Measurements from ENCODE around the gene ISYNA1. TPM values are rescaled to one million over a fixed set of nuclear protein-coding genes. Genes with fewer than 3 reads are reported as not detected.

The ISYNA1 gene
- total RNA-seq, 2 donors from 2014 or later, result 29.2 to 44.6 TPM

- ATAC-seq (no peak), DNase-seq (no peak)
- intact Hi-C loops (cut with DNase I), result loop anchor here (5.0 to 10.0 kb wide), 2 partner anchors 38 to 115 kb away; partner anchors contain the start of gene IQCN (in 1 of the 2)
Measured at GRCh38 chr19:18390065-18390907, 47.6 kb downstream of the ISYNA1 start.

DNA sequence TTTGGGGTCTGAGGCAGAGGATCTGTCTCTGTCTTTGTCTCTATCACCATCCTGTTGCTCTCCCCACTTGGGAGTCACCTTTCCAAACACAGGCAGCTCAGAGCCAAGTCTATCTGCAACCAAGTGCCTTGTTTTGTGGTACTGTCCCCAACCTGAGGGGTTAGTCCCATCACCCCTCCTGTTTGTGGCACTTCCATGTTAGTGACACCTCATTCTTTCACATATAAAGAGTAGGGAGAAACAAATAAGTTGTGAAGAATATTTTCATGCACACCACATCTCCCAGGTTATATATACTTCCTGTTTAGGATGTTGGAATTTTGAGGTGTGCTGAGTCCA is 48.2 kb downstream of the ISYNA1 start:
- ATAC-seq (no peak), DNase-seq (no peak)
- intact Hi-C loops (cut with DNase I), result loop anchor here (5.0 to 10.0 kb wide), 2 partner anchors 37 to 115 kb away; partner anchors contain the start of gene IQCN (in 1 of the 2)

- intact Hi-C loops (cut with DNase I), result no loop called here
- ATAC-seq, result no peak
- no peak for DNase-seq
Measured at GRCh38 chr19:18388960-18389725, 48.8 kb downstream of the ISYNA1 start.

- intact Hi-C loops (cut with DNase I), result no loop called here
- ATAC-seq, result peak; percentile 85 to 92
- DNase-seq, result peak; percentile 82
Measured at GRCh38 chr19:18388100-18388959, 49.6 kb downstream of the ISYNA1 start.

GRCh38 chr19:18386543-18387271 is 51.2 kb downstream of the ISYNA1 start:
- no peak for ATAC-seq
- intact Hi-C loops (cut with DNase I), result no loop called here

GRCh38 chr19:18385675-18386542 is 52.0 kb downstream of the ISYNA1 start, which contains the start of gene GDF15:
TSS of gene GDF15 (plus strand) at chr19:18386158. CDS start at chr19:18386190, 32 bp downstream.
- ATAC-seq (peak in 1 of 2 donors; percentile 35), DNase-seq (peak; percentile 56)
- intact Hi-C loops (cut with DNase I), result no loop called here

More at GRCh38 chr19:18386543-18387271, 51.2 kb downstream of the ISYNA1 start:
- no peak for DNase-seq

DNA sequence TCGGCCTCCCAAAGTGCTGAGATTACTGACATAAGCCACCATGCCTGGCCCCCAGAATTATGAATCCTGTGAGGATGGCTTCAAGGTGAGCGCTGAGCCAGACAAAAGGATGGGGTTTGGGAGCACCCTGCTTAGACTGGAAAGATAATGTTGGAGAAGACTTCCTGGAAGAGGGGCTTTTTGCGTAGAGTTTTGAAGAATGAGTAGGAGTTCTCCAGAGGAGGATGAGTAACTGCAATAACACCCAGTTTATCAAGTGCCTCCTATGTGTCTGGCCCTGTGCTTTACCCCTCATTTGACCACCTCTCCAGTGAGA is 52.6 kb downstream of the ISYNA1 start:
- intact Hi-C loops (cut with DNase I), result no loop called here
- ATAC-seq (no peak), DNase-seq (no peak)

- no peak for DNase-seq
- intact Hi-C loops (cut with DNase I), result no loop called here
- ATAC-seq, result no peak
Measured at GRCh38 chr19:18384775-18385174, 53.2 kb downstream of the ISYNA1 start.

Small RNAs within 50 kb of the gene (microRNA-seq; reads per million reads assigned to microRNA genes)
- gene MIR3189, result 0 reads per million in 2 donors

Other genes starting within 250 kb of the ISYNA1 start
- 10 to 100 TPM in 1 of 2 donors, 1 to 10 TPM in 1; 8.7 to 13.4 TPM for gene MPV17L2, start 244.9 kb downstream of the ISYNA1 start, total RNA-seq
- gene RAB3A, start 234.1 kb downstream of the ISYNA1 start, total RNA-seq, result 10 to 100 TPM; 23.8 to 29.2 TPM
- under 1 TPM in 1 of 2 donors, not detected in 1; 0.55 TPM for gene PDE4C, start 211.7 kb downstream of the ISYNA1 start, total RNA-seq
- 1 to 10 TPM in 1 of 2 donors, under 1 TPM in 1; 0.91 to 1.3 TPM for gene IQCN, start 163.7 kb downstream of the ISYNA1 start, total RNA-seq
- 100 to 1,000 TPM; 122 to 169 TPM for gene JUND, start 156.5 kb downstream of the ISYNA1 start, total RNA-seq
- gene LSM4, start 115.1 kb downstream of the ISYNA1 start, total RNA-seq, result 10 to 100 TPM; 68.9 to 79.0 TPM
- 10 to 100 TPM; 27.5 to 34.7 TPM for gene PGPEP1, start 97.5 kb downstream of the ISYNA1 start, total RNA-seq
- 1 to 10 TPM in 1 of 2 donors, under 1 TPM in 1; 0.50 to 1.5 TPM for gene GDF15, start 52.0 kb downstream of the ISYNA1 start, total RNA-seq
- gene LRRC25, start 40.5 kb downstream of the ISYNA1 start, total RNA-seq, result 1 to 10 TPM; 4.9 to 8.7 TPM
- 10 to 100 TPM; 37.4 to 49.3 TPM for gene SSBP4, start 18.7 kb downstream of the ISYNA1 start, total RNA-seq
- 10 to 100 TPM; 10.8 to 18.7 TPM for gene ELL, start 83.9 kb upstream of the ISYNA1 start, total RNA-seq
- gene FKBP8, start 105.4 kb upstream of the ISYNA1 start, total RNA-seq, result 100 to 1,000 TPM; 169 to 174 TPM
- gene KXD1, start 119.7 kb upstream of the ISYNA1 start, total RNA-seq, result 10 to 100 TPM; 53.0 to 53.4 TPM
- gene UBA52, start 133.7 kb upstream of the ISYNA1 start, total RNA-seq, result 100 to 1,000 TPM; 696 to 720 TPM
- 10 to 100 TPM; 65.3 to 76.0 TPM for gene REX1BD, start 150.7 kb upstream of the ISYNA1 start, total RNA-seq
- 10 to 100 TPM; 26.8 to 66.7 TPM for gene CRLF1, start 168.7 kb upstream of the ISYNA1 start, total RNA-seq
- 1 to 10 TPM; 1.9 to 3.3 TPM for gene TMEM59L, start 174.7 kb upstream of the ISYNA1 start, total RNA-seq
- gene KLHL26, start 198.9 kb upstream of the ISYNA1 start, total RNA-seq, result 10 to 100 TPM in 1 of 2 donors, 1 to 10 TPM in 1; 7.8 to 10.2 TPM
- 10 to 100 TPM; 10.5 to 11.1 TPM for gene CRTC1, start 245.5 kb upstream of the ISYNA1 start, total RNA-seq

Data from left cardiac atrium (tissue), 4 donors.